Caco-2 (cell line): ENCODE data around the gene SNAPC1. TPM values are rescaled to one million over a fixed set of nuclear protein-coding genes. Genes with fewer than 3 reads are reported as not detected.

Experiments
- BruUV-seq: library from RNA; stranded (reverse); fragments of 400-500 nt; replicated peaks from 2 replicates; lab custom pipeline; 2021; lab: Mats Ljungman, UMichigan
- CTCF ChIA-PET: fragments of 300-600 bp; sonication (Branson Sonifier 250); formaldehyde crosslinking; loops from one replicate; lab custom pipeline; 2022; ENCODE audit warnings: antibody characterized with exemption; lab: Charles Lee
- POLR2A ChIA-PET: fragments of 300-600 bp; sonication (Branson Sonifier 250); formaldehyde crosslinking; loops from one replicate; lab custom pipeline; 2022; ENCODE audit warnings: antibody characterized with exemption; lab: Charles Lee
- DNase-seq, 2 experiments: peaks; one replicate each; pipeline versions ENCODE4 v3.0.0 to v3.0.0-alpha.2; 2020 to 2022
- H3K27me3 ChIP-seq: replicated peaks from 2 replicates; pipeline ENCODE4 v1.6.0; 2011; ENCODE audit warnings: low read length; ENCODE audit not compliant: control insufficient read depth, insufficient read depth
- H3K36me3 ChIP-seq: 2 replicates; pipeline ENCODE4 v1.5.1; 2011; ENCODE audit warnings: low read length; ENCODE audit not compliant: control insufficient read depth, insufficient read depth
- H3K4me1 ChIP-seq: fragments of 250-450 bp; sonication (Bioruptor Pico); 2 replicates; pipeline ENCODE4 v1.5.1; 2020; ENCODE audit warnings: mild to moderate bottlenecking
- H3K4me3 ChIP-seq: 2 replicates; pipeline ENCODE4 v1.5.1; 2011; ENCODE audit warnings: low read depth, mild to moderate bottlenecking, control low read depth, low read length
- H3K9me3 ChIP-seq: fragments of 250-450 bp; sonication (Bioruptor Pico); 2 replicates; pipeline ENCODE4 v1.5.1; 2020; ENCODE audit warnings: mild to moderate bottlenecking, moderate library complexity
- H3K27ac Mint-ChIP-seq: one replicate; pipeline ENCODE4 v1.8.0; 2022; ENCODE audit warnings: mixed read lengths; ENCODE audit not compliant: unreplicated experiment
- H3K27me3 Mint-ChIP-seq: one replicate; pipeline ENCODE4 v1.8.0; 2022; ENCODE audit warnings: mixed read lengths; ENCODE audit not compliant: insufficient read depth, unreplicated experiment
- H3K36me3 Mint-ChIP-seq: one replicate; pipeline ENCODE4 v1.8.0; 2022; ENCODE audit warnings: mild to moderate bottlenecking, mixed read lengths; ENCODE audit not compliant: insufficient read depth, unreplicated experiment
- H3K4me1 Mint-ChIP-seq: one replicate; pipeline ENCODE4 v1.8.0; 2022; ENCODE audit warnings: low read depth, mixed read lengths; ENCODE audit not compliant: unreplicated experiment
- H3K4me3 Mint-ChIP-seq: one replicate; pipeline ENCODE4 v1.8.0; 2022; ENCODE audit warnings: mild to moderate bottlenecking, moderate library complexity, mixed read lengths; ENCODE audit not compliant: unreplicated experiment
- H3K9me3 Mint-ChIP-seq: one replicate; pipeline ENCODE4 v1.8.0; 2022; ENCODE audit warnings: mixed read lengths; ENCODE audit not compliant: unreplicated experiment
- CTCF ChIP-seq, 2 experiments: fragments of 200-600 bp in 1 of 2; IDR thresholded peaks; 1 replicate in 1 of 2; 2 replicates in 1 of 2; pipeline versions ENCODE4 v1.5.1 to v1.8.0; 2011 to 2022; ENCODE audit warnings: antibody characterized with exemption in 1 of 2, control low read depth in 1 of 2, inconsistent platforms in 1 of 2, low read depth in 1 of 2, low read length in 1 of 2, mild to moderate bottlenecking in 1 of 2, moderate library complexity in 1 of 2; ENCODE audit not compliant: insufficient read depth in 1 of 2, severe bottlenecking in 1 of 2, unreplicated experiment in 1 of 2
- intact Hi-C: fragments of 100-400 bp; cut with micrococcal nuclease; formaldehyde crosslinking; loops from one replicate; pipeline ENCODE4 v1.10.0; 2022; ENCODE audit not compliant: unreplicated experiment
- total RNA-seq: library from RNA; stranded (reverse); gene quantifications from 2 replicates; pipeline ENCODE4 v1.2.3, GENCODE V29; 2022

Gene SNAPC1
- total RNA-seq, 1 experiment from 2014 or later = 5.1 TPM

DNA sequence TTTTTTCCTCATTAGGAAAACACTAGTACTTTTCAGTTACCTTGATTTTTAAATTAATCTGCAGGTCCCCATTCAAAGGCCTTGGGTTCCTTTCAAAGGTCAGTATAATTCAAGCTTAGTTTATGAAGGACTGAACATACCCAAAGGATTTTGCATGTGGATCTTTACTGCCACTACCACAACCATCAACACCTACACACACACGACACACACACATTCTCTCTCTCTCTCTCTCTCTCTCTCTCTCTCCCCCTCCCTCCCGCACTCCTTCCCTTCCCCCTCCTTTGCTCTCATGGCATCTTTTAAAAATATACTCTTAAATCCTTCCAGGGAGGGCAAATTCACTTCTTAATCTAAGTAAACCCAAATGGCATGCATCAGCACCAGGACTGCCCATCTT lies 38.1 kb upstream of the SNAPC1 start:
- H3K9me3 Mint-ChIP-seq = no peaks in the 10 kb centered on the region
- DNase-seq = no peak
- Histone ChIP-seq H3K27me3 (no peaks in the 10 kb centered on the region), H3K9me3 (no peaks in the 10 kb centered on the region), H3K4me3 (no peak overlapping the region), H3K4me1 (no peaks in the 10 kb centered on the region), H3K36me3 (no peaks in the 10 kb centered on the region; the same call in 1 of the 2 replicates)
- peaks cover 9% of the 10 kb centered on the region for H3K4me1 Mint-ChIP-seq
- intact Hi-C loops = no loop called here
- no peak overlapping the region for H3K4me3 Mint-ChIP-seq
- peaks cover 79% of the 10 kb centered on the region for H3K36me3 Mint-ChIP-seq
- no peaks in the 10 kb centered on the region for H3K27me3 Mint-ChIP-seq
- ChIA-PET CTCF (no interaction called here), POLR2A (no interaction called here)
- no peak for TF ChIP-seq CTCF (IDR thresholded peaks at IDR 0.05; ENCODE audit: insufficient read depth in 1 of 2, low read depth in 1 of 2, low read length in 1 of 2, severe bottlenecking in 1 of 2, unreplicated experiment in 1 of 2)
- no TSS peak for BruUV-seq
- H3K27ac Mint-ChIP-seq = peak overlapping the region; percentile 6

- intact Hi-C loops = no loop called here
- no peak for DNase-seq
- no peak for TF ChIP-seq CTCF (IDR thresholded peaks at IDR 0.05; ENCODE audit: insufficient read depth in 1 of 2, low read depth in 1 of 2, low read length in 1 of 2, severe bottlenecking in 1 of 2, unreplicated experiment in 1 of 2)
- BruUV-seq = no TSS peak
- H3K27ac Mint-ChIP-seq = no peak overlapping the region
- H3K4me1 Mint-ChIP-seq = peaks cover 14% of the 10 kb centered on the region
- no peaks in the 10 kb centered on the region for H3K27me3 ChIP-seq
- ChIA-PET CTCF (interaction anchor here (0.6 kb wide), 1 partner anchor 246 kb away, joined by 3 read pairs; no protein-coding TSS in a partner anchor), POLR2A (no interaction called here)
- H3K9me3 ChIP-seq = no peaks in the 10 kb centered on the region
- peaks cover 93% of the 10 kb centered on the region for H3K36me3 Mint-ChIP-seq
- H3K4me3 ChIP-seq = no peak overlapping the region
- H3K9me3 Mint-ChIP-seq = no peaks in the 10 kb centered on the region
- H3K36me3 ChIP-seq = no peaks in the 10 kb centered on the region
- no peaks in the 10 kb centered on the region for H3K4me1 ChIP-seq
- no peaks in the 10 kb centered on the region for H3K27me3 Mint-ChIP-seq
- H3K4me3 Mint-ChIP-seq = no peak overlapping the region
Observed at GRCh38 chr14:61726778-61727658, 35.2 kb upstream of the SNAPC1 start.

DNA sequence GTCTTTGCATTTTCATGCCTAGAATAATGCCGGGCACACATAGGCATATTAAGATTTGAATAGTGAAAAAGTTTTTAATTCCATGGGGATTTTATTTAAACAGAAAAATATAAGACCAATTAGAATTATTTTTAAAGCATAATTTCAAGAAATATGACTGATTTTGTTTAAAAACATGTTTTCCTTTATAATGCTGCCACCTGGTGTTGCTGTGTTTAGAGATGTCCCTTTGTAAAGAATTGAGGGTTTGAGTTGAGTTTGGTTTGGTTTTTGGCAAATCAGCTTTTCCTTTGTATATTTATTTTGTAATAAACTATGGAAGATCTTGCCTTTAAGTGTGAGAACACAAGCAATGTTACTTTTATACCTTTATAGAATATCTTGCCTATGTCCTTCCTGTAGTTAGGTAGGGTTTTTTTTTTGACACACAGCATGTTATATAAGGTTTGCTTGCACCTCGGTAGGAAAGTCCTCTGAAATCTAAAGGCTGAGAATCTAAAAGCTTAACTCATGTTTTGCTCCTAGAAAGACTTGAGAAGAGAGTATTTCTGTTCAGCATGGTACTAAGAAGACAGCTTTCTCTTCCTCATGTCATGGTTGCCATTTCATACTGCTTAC lies 31.4 kb upstream of the SNAPC1 start:
- peaks cover 94% of the 10 kb centered on the region for H3K36me3 Mint-ChIP-seq
- no peaks in the 10 kb centered on the region for H3K9me3 Mint-ChIP-seq
- POLR2A ChIA-PET = no interaction called here

More for the DNA sequence above, 31.4 kb upstream of the SNAPC1 start:
- CTCF ChIA-PET = interaction anchor here (0.8 kb wide), 1 partner anchor 172 kb away, joined by 3 read pairs; no protein-coding TSS in a partner anchor
- 0 out of 2 replicates have a peak, but pooled peaks cover 5% of the 10 kb centered on the region for H3K4me1 ChIP-seq
- no peaks in the 10 kb centered on the region for H3K27me3 Mint-ChIP-seq
- no peak for DNase-seq
- H3K4me1 Mint-ChIP-seq = peaks cover 6% of the 10 kb centered on the region
- H3K4me3 Mint-ChIP-seq = no peak overlapping the region
- H3K36me3 ChIP-seq = no peaks in the 10 kb centered on the region
- H3K27me3 ChIP-seq = no peaks in the 10 kb centered on the region
- intact Hi-C loops = loop anchor here (1.0 to 10.0 kb wide), 2 partner anchors 270 to 436 kb away; no protein-coding TSS in a partner anchor
- no TSS peak for BruUV-seq
- no peaks in the 10 kb centered on the region for H3K9me3 ChIP-seq
- no peak overlapping the region for H3K27ac Mint-ChIP-seq
- H3K4me3 ChIP-seq = no peak overlapping the region
- TF ChIP-seq CTCF (IDR thresholded peaks at IDR 0.05; ENCODE audit: insufficient read depth in 1 of 2, low read depth in 1 of 2, low read length in 1 of 2, severe bottlenecking in 1 of 2, unreplicated experiment in 1 of 2) = no peak
